Panc1 (cell line): ENCODE data around the gene CWF19L1.
"Not testable (repeated sequence)": the region's sequence is repeated elsewhere in the genome, so short reads cannot be mapped to it uniquely, and the experiment has no call there.

Experiments used
- POLR2AphosphoS5 ChIP-seq: IDR thresholded peaks from 2 replicates; pipeline ENCODE4 v1.6.1; 2012; ENCODE audit warnings: mild to moderate bottlenecking, low read depth, low read length, moderate library complexity
- TF ChIP-seq, protein P1 (sequence below): fragments of 450-650 bp; IDR thresholded peaks from 2 replicates; pipeline ENCODE4 v1.5.1; 2017; ENCODE audit warnings: mild to moderate bottlenecking
- TF ChIP-seq, protein P2 (sequence below), 2 experiments: IDR thresholded peaks; 2 replicates each; pipeline ENCODE4 v1.6.1; 2011 to 2012; ENCODE audit warnings: low read depth in 2 of 2, control low read depth in 1 of 2, low read length in 1 of 2, mild to moderate bottlenecking in 1 of 2, moderate library complexity in 1 of 2; ENCODE audit not compliant: insufficient read depth in 1 of 2

DNA sequence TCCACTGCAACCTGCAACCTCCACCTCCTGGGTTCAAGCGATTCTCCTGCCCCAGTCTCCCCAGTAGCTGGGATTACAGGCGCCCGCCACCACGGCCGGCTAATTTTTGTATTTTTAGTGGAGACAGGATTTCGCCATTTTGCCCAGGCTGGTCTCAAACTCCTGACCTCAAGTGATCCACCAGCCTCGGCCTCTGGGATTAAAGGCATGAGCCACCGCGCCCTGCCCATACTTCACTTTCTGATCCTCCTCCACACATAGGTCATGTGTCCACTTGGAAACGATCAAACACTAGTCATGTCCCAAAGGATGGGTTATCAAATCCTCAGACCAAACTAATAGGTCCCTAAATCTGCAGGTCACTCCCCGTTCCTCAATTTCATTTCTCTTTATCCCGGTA, 17.9 kb upstream of the CWF19L1 start:
- TF ChIP-seq, protein P1, sequence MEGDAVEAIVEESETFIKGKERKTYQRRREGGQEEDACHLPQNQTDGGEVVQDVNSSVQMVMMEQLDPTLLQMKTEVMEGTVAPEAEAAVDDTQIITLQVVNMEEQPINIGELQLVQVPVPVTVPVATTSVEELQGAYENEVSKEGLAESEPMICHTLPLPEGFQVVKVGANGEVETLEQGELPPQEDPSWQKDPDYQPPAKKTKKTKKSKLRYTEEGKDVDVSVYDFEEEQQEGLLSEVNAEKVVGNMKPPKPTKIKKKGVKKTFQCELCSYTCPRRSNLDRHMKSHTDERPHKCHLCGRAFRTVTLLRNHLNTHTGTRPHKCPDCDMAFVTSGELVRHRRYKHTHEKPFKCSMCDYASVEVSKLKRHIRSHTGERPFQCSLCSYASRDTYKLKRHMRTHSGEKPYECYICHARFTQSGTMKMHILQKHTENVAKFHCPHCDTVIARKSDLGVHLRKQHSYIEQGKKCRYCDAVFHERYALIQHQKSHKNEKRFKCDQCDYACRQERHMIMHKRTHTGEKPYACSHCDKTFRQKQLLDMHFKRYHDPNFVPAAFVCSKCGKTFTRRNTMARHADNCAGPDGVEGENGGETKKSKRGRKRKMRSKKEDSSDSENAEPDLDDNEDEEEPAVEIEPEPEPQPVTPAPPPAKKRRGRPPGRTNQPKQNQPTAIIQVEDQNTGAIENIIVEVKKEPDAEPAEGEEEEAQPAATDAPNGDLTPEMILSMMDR = not testable (repeated sequence)
- TF ChIP-seq POLR2AphosphoS5 = not testable (repeated sequence)
- TF ChIP-seq, protein P2, sequence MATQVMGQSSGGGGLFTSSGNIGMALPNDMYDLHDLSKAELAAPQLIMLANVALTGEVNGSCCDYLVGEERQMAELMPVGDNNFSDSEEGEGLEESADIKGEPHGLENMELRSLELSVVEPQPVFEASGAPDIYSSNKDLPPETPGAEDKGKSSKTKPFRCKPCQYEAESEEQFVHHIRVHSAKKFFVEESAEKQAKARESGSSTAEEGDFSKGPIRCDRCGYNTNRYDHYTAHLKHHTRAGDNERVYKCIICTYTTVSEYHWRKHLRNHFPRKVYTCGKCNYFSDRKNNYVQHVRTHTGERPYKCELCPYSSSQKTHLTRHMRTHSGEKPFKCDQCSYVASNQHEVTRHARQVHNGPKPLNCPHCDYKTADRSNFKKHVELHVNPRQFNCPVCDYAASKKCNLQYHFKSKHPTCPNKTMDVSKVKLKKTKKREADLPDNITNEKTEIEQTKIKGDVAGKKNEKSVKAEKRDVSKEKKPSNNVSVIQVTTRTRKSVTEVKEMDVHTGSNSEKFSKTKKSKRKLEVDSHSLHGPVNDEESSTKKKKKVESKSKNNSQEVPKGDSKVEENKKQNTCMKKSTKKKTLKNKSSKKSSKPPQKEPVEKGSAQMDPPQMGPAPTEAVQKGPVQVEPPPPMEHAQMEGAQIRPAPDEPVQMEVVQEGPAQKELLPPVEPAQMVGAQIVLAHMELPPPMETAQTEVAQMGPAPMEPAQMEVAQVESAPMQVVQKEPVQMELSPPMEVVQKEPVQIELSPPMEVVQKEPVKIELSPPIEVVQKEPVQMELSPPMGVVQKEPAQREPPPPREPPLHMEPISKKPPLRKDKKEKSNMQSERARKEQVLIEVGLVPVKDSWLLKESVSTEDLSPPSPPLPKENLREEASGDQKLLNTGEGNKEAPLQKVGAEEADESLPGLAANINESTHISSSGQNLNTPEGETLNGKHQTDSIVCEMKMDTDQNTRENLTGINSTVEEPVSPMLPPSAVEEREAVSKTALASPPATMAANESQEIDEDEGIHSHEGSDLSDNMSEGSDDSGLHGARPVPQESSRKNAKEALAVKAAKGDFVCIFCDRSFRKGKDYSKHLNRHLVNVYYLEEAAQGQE (IDR thresholded peaks at IDR 0.05; ENCODE audit: insufficient read depth in 1 of 2, low read depth in 2 of 2, low read length in 1 of 2) = not testable (repeated sequence)
